B cell (primary cell): ENCODE results near the gene LDLRAD3. TPM values are rescaled to one million over a fixed set of nuclear protein-coding genes. Genes with fewer than 3 reads are reported as not detected.

Experiments used
- ATAC-seq: fragments of 200-7000 bp; cut with Tn5 transposase; one replicate; pipeline ENCODE4 v1.10.0; 2021; ENCODE audit warnings: low read depth, mild to moderate bottlenecking, moderate number of reproducible peaks, moderate library complexity
- CTCF ChIA-PET: fragments of 350-600 bp; sonication (Branson Sonifier 250); formaldehyde crosslinking; loops from one replicate; lab custom pipeline; 2021; ENCODE audit warnings: antibody characterized with exemption, inconsistent platforms; lab: Charles Lee
- POLR2A ChIA-PET: fragments of 350-600 bp; sonication (Branson Sonifier 250); formaldehyde crosslinking; loops from one replicate; lab custom pipeline; 2021; ENCODE audit warnings: antibody characterized with exemption; lab: Charles Lee
- DNase-seq: peaks from one replicate; pipeline ENCODE4 v3.0.0; 2013
- H2AFZ ChIP-seq: 2 replicates; pipeline ENCODE4 v1.6.1; 2012; ENCODE audit warnings: mild to moderate bottlenecking, low read depth, low read length; ENCODE audit not compliant: insufficient read depth, poor library complexity, severe bottlenecking
- H3K27ac ChIP-seq, 2 donors: 1 replicate in 1 of 2; 2 replicates in 1 of 2; pipeline ENCODE4 v1.5.1; 2012 to 2013; ENCODE audit warnings: low read length in 2 of 2, mild to moderate bottlenecking in 2 of 2, moderate library complexity in 1 of 2
- H3K27me3 ChIP-seq, 4 experiments: fragments of 200-600 bp in 1 of 4; sonication (generic) in 1 of 4; replicated peaks in 1 of 4; 1 replicate in 2 of 4; 2 replicates in 2 of 4; pipeline versions ENCODE4 v1.6.1 to v1.7.0; 2013 to 2016; ENCODE audit warnings: low read length in 3 of 4, mild to moderate bottlenecking in 2 of 4, mixed read lengths in 1 of 4, moderate library complexity in 1 of 4; ENCODE audit not compliant: insufficient read depth in 4 of 4, control insufficient read depth in 3 of 4; ENCODE audit errors: control extremely low read depth in 1 of 4
- H3K36me3 ChIP-seq, 2 experiments: replicated peaks in 1 of 2; 1 replicate in 1 of 2; 2 replicates in 1 of 2; pipeline versions ENCODE4 v1.6.1 to v1.7.1; 2013; ENCODE audit warnings: low read length in 1 of 2; ENCODE audit not compliant: insufficient read depth in 2 of 2, control insufficient read depth in 1 of 2; ENCODE audit errors: control extremely low read depth in 1 of 2, extremely low read depth in 1 of 2
- H3K4me1 ChIP-seq, 2 donors: fragments of 200-600 bp in 1 of 2; sonication (generic) in 1 of 2; 1 replicate in 1 of 2; 2 replicates in 1 of 2; pipeline versions ENCODE4 v1.5.1 to v1.6.1; 2013 to 2017; ENCODE audit warnings: low read length in 2 of 2; ENCODE audit not compliant: control insufficient read depth in 2 of 2, insufficient read depth in 2 of 2
- H3K4me2 ChIP-seq: replicated peaks from 2 replicates; pipeline ENCODE3; 2012; ENCODE audit warnings: mild to moderate bottlenecking, low read depth, low read length; ENCODE audit not compliant: poor library complexity, severe bottlenecking
- H3K4me3 ChIP-seq, 5 experiments: fragments of 200-600 bp in 1 of 5; sonication (generic) in 1 of 5; 1 replicate in 3 of 5; 2 replicates in 2 of 5; pipeline versions ENCODE4 v1.5.1 to v1.7.0; 2011 to 2016; ENCODE audit warnings: low read length in 4 of 5, mild to moderate bottlenecking in 4 of 5, low read depth in 2 of 5, control low read depth in 1 of 5, moderate library complexity in 1 of 5; ENCODE audit not compliant: insufficient read depth in 1 of 5; ENCODE audit errors: control extremely low read depth in 1 of 5, extremely low read depth in 1 of 5
- H3K79me2 ChIP-seq: fragments of 200-600 bp; sonication (generic); one replicate; pipeline ENCODE4 v1.6.0; 2016; ENCODE audit warnings: low read length; ENCODE audit not compliant: control insufficient read depth, insufficient read depth
- H3K9ac ChIP-seq: fragments of 200-600 bp; sonication (generic); 2 replicates; pipeline ENCODE4 v1.6.1; 2017; ENCODE audit warnings: mild to moderate bottlenecking, low read length, moderate library complexity
- H3K9me3 ChIP-seq, 3 donors: one replicate each; pipeline versions ENCODE4 v1.6.1 to v1.7.1; 2013; ENCODE audit warnings: low read length in 2 of 3; ENCODE audit not compliant: control insufficient read depth in 2 of 3, insufficient read depth in 1 of 3; ENCODE audit errors: control extremely low read depth in 1 of 3
- H4K20me1 ChIP-seq: 2 replicates; pipeline ENCODE4 v1.6.0; 2012; ENCODE audit warnings: mild to moderate bottlenecking, low read length; ENCODE audit not compliant: insufficient read depth, control insufficient read depth, poor library complexity, severe bottlenecking
- H3K27ac Mint-ChIP-seq: one replicate; pipeline ENCODE4 v1.8.0; 2021; ENCODE audit warnings: mixed read lengths
- H3K27me3 Mint-ChIP-seq: one replicate; pipeline ENCODE4 v1.8.0; 2021; ENCODE audit warnings: mixed read lengths
- H3K4me1 Mint-ChIP-seq: one replicate; pipeline ENCODE4 v1.8.0; 2021; ENCODE audit warnings: mixed read lengths
- H3K4me3 Mint-ChIP-seq: one replicate; pipeline ENCODE4 v1.8.0; 2021; ENCODE audit warnings: mixed read lengths
- H3K9me3 Mint-ChIP-seq: one replicate; pipeline ENCODE4 v1.8.0; 2022; ENCODE audit warnings: mixed read lengths; ENCODE audit not compliant: insufficient read depth
- CTCF ChIP-seq: fragments of 200-600 bp; IDR thresholded peaks from one replicate; pipeline ENCODE4 v1.8.0; 2022; ENCODE audit warnings: antibody characterized with exemption, mild to moderate bottlenecking
- EZH2 ChIP-seq: IDR thresholded peaks from 2 replicates; pipeline ENCODE4 v1.6.1; 2012; ENCODE audit warnings: borderline replicate concordance, low read depth, mild to moderate bottlenecking, moderate library complexity, low read length; ENCODE audit not compliant: insufficient read depth, poor library complexity, severe bottlenecking
- WGBS: methylation state at CpG from one replicate; pipeline ENCODE4 v1.1.5; 2013; ENCODE audit warnings: missing lambda C conversion rate; ENCODE audit not compliant: insufficient coverage; 5-methylcytosine and 5-hydroxymethylcytosine counted together
- intact Hi-C: fragments of 100-400 bp; cut with micrococcal nuclease; formaldehyde crosslinking; loops from one replicate; pipeline ENCODE4 v1.10.0; 2022
- polyA plus RNA-seq: library from polyadenylated mRNA; depleted of rRNA; stranded (reverse); fragments of >200 nt; gene quantifications from 2 replicates; pipeline ENCODE4 v1.2.3, GENCODE V29; 2012
- total RNA-seq, 2 donors: library from RNA; stranded (reverse); fragments of 120-200 nt in 1 of 2; gene quantifications; 1 replicate in 1 of 2; 2 replicates in 1 of 2; pipeline versions ENCODE4 v1.2.3 to v1.2.4, GENCODE V29; 2013 to 2022

Gene LDLRAD3
- total and polyA plus RNA-seq, 2 donors (not counting 1 experiment from before 2014, with no cell fraction given) = 0.01 TPM; not detected in 1

- no peaks in the 10 kb centered on the region for H3K27me3 ChIP-seq
- H3K4me3 ChIP-seq = no peak overlapping the region
- H3K27me3 Mint-ChIP-seq = peaks cover 27% of the 10 kb centered on the region
- no peaks in the 10 kb centered on the region for H3K9me3 ChIP-seq
- DNase-seq = no peak
- ChIA-PET CTCF (no interaction called here), POLR2A (no interaction called here)
- no peak overlapping the region for H3K27ac Mint-ChIP-seq
- intact Hi-C loops = no loop called here
- no peaks in the 10 kb centered on the region for H3K79me2 ChIP-seq
- no peak overlapping the region for H3K4me3 Mint-ChIP-seq
- ATAC-seq = no peak
- no peak overlapping the region for H3K9ac ChIP-seq
- no peaks in the 10 kb centered on the region for H3K4me1 ChIP-seq
- H3K36me3 ChIP-seq = no peaks in the 10 kb centered on the region
- WGBS = 91% methylated on average over 4 of the region's 7 CpGs
- no peak overlapping the region for H2AFZ ChIP-seq
- H3K27ac ChIP-seq = no peak overlapping the region
- H3K9me3 Mint-ChIP-seq = no peaks in the 10 kb centered on the region
- TF ChIP-seq CTCF (no peak), EZH2 (no peak)
- H3K4me1 Mint-ChIP-seq = no peaks in the 10 kb centered on the region
- no peaks in the 10 kb centered on the region for H4K20me1 ChIP-seq
- no peak overlapping the region for H3K4me2 ChIP-seq
Observed at GRCh38 chr11:36212564-36213392, 268.9 kb downstream of the LDLRAD3 start.

GRCh38 chr11:36213393-36213840 lies 269.6 kb downstream of the LDLRAD3 start:
- Histone ChIP-seq H3K36me3 (no peaks in the 10 kb centered on the region), H3K27ac (no peak overlapping the region), H3K9me3 (no peaks in the 10 kb centered on the region), H3K4me1 (no peaks in the 10 kb centered on the region), H3K27me3 (no peaks in the 10 kb centered on the region), H3K9ac (no peak overlapping the region), H3K4me2 (no peak overlapping the region), H3K79me2 (no peaks in the 10 kb centered on the region), H2AFZ (no peak overlapping the region), H3K4me3 (no peak overlapping the region), H4K20me1 (no peaks in the 10 kb centered on the region)
- H3K27me3 Mint-ChIP-seq = peaks cover 27% of the 10 kb centered on the region
- no peak overlapping the region for H3K4me3 Mint-ChIP-seq
- intact Hi-C loops = no loop called here
- ATAC-seq (no peak), DNase-seq (no peak)
- ChIA-PET POLR2A (no interaction called here), CTCF (no interaction called here)
- TF ChIP-seq CTCF (no peak), EZH2 (no peak)
- no peak overlapping the region for H3K27ac Mint-ChIP-seq
- no peaks in the 10 kb centered on the region for H3K9me3 Mint-ChIP-seq
- 88% methylated on average over 7 of the region's 7 CpGs for WGBS
- no peaks in the 10 kb centered on the region for H3K4me1 Mint-ChIP-seq
